Testis (tissue), 2 donors: ENCODE results near the gene OSBPL5.

Source experiments
- POLR2A ChIP-seq: fragments of 450-650 bp; IDR thresholded peaks from one replicate; pipeline ENCODE4 v1.6.1; 2017; ENCODE audit warnings: antibody characterized with exemption, mild to moderate bottlenecking, moderate library complexity
- TF ChIP-seq, protein P1 (sequence below), 3 experiments: fragments of 450-650 bp in 2 of 3; fragments of 200-600 bp in 1 of 3; sonication (generic) in 1 of 3; IDR thresholded peaks; one replicate each; pipeline ENCODE4 v1.5.1; 2016 to 2019; ENCODE audit warnings: antibody characterized with exemption in 3 of 3, mild to moderate bottlenecking in 2 of 3, moderate library complexity in 1 of 3

DNA sequence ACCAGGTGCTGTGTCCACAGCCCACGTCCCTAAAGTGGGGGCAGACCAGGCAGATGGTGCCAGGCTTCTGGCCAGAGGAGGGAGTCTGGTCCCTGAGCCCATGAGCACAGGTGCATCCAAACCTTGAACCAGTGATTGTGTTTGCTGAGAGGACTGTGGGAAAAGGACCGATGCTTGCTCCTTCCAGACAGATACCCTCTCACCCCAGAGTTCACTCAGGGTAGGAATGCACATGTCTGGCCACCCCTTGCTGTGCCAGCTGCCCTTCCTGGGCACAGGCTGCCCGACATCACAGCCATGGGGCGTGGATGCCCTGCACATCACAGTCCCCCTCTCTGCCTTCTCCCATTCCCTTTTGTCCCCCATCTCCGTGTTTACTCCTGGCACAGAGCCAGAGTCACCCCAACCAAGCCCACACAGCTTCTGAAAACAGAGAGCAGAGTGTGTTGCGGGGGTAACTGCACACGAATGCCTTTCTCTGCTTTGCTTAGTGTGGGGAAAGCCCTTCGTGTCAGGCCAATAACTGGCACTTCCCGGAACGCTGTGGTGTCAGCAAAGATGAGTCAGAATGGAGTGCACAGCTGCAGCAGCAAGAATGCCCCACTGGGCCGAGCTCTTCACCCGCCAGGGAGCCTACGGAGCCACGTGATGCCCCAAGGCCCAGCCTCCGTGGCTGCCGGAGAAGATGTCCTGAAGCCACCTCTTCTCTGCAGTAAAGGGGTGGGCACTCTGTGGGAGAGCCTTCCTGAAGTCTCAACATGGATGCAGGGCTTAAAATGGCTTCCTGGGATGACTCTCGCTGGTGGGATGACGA is 115.5 kb downstream of the OSBPL5 start:
- TF ChIP-seq, protein P1, sequence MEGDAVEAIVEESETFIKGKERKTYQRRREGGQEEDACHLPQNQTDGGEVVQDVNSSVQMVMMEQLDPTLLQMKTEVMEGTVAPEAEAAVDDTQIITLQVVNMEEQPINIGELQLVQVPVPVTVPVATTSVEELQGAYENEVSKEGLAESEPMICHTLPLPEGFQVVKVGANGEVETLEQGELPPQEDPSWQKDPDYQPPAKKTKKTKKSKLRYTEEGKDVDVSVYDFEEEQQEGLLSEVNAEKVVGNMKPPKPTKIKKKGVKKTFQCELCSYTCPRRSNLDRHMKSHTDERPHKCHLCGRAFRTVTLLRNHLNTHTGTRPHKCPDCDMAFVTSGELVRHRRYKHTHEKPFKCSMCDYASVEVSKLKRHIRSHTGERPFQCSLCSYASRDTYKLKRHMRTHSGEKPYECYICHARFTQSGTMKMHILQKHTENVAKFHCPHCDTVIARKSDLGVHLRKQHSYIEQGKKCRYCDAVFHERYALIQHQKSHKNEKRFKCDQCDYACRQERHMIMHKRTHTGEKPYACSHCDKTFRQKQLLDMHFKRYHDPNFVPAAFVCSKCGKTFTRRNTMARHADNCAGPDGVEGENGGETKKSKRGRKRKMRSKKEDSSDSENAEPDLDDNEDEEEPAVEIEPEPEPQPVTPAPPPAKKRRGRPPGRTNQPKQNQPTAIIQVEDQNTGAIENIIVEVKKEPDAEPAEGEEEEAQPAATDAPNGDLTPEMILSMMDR (IDR thresholded peaks at IDR 0.05): no peak
- no peak for TF ChIP-seq POLR2A
